Naive B cell (primary cell): ENCODE data around the gene SV2C. TPM values are rescaled to one million over a fixed set of nuclear protein-coding genes. Genes with fewer than 3 reads are reported as not detected.

Source experiments
- ATAC-seq, 2 donors: fragments of 150-1000 bp; cut with Tn5 transposase; 2 replicates each; pipeline ENCODE4 v1.10.0; 2021; ENCODE audit warnings: low read depth in 2 of 2, mild to moderate bottlenecking in 2 of 2, moderate library complexity in 2 of 2
- DNase-seq: peaks from one replicate; pipeline ENCODE4 v3.0.0; 2022
- H3K27ac Mint-ChIP-seq, 6 donors: one replicate each; pipeline ENCODE4 v1.8.0; 2020 to 2022; ENCODE audit warnings: mild to moderate bottlenecking in 6 of 6, mixed read lengths in 6 of 6, moderate library complexity in 5 of 6, inconsistent platforms in 2 of 6
- H3K27me3 Mint-ChIP-seq, 3 donors: one replicate each; pipeline ENCODE4 v1.8.0; 2021 to 2022; ENCODE audit warnings: mixed read lengths in 3 of 3, mild to moderate bottlenecking in 1 of 3
- H3K36me3 Mint-ChIP-seq, 2 donors: one replicate each; pipeline ENCODE4 v1.8.0; 2020 to 2022; ENCODE audit warnings: mixed read lengths in 2 of 2, inconsistent platforms in 1 of 2, mild to moderate bottlenecking in 1 of 2
- H3K4me1 Mint-ChIP-seq, 3 donors: one replicate each; pipeline ENCODE4 v1.8.0; 2020 to 2022; ENCODE audit warnings: mixed read lengths in 3 of 3, inconsistent platforms in 1 of 3, mild to moderate bottlenecking in 1 of 3, moderate library complexity in 1 of 3
- H3K4me3 Mint-ChIP-seq, 8 donors: one replicate each; pipeline ENCODE4 v1.8.0; 2020 to 2022; ENCODE audit warnings: mild to moderate bottlenecking in 8 of 8, mixed read lengths in 8 of 8, moderate library complexity in 8 of 8, inconsistent platforms in 2 of 8
- H3K9me3 Mint-ChIP-seq, 7 donors: one replicate each; pipeline ENCODE4 v1.8.0; 2020 to 2022; ENCODE audit warnings: mixed read lengths in 7 of 7, mild to moderate bottlenecking in 5 of 7, inconsistent platforms in 2 of 7, moderate library complexity in 1 of 7
- polyA plus RNA-seq, 6 donors: library from polyadenylated mRNA; unstranded; fragments of 300-500 nt; fragmentation: Illumina TruSeq; gene quantifications; one replicate each; pipeline ENCODE4 v1.2.3, GENCODE V29; 2021; ENCODE audit warnings: low read depth in 6 of 6

The SV2C gene
- polyA plus RNA-seq, 6 donors from 2014 or later: not detected

GRCh38 chr5:76204713-76205112 is 121.5 kb downstream of the SV2C start:
- peaks cover 0 to 4% (median 2%) of the 10 kb centered on the region in 7 donors for H3K9me3 Mint-ChIP-seq
- ATAC-seq (no peak), DNase-seq (no peak)
- H3K4me1 Mint-ChIP-seq: no peaks in the 10 kb centered on the region
- H3K36me3 Mint-ChIP-seq: no peaks in the 10 kb centered on the region
- H3K4me3 Mint-ChIP-seq: no peak overlapping the region
- no peak overlapping the region for H3K27ac Mint-ChIP-seq
- peaks cover 0 to under 1% (median 0%) of the 10 kb centered on the region in 3 donors for H3K27me3 Mint-ChIP-seq

GRCh38 chr5:76207120-76207519 is 123.9 kb downstream of the SV2C start:
- Mint-ChIP-seq H3K4me3 (no peak overlapping the region), H3K36me3 (peaks cover 0 to 4% of the 10 kb centered on the region in 2 donors), H3K4me1 (no peaks in the 10 kb centered on the region), H3K27ac (peak overlapping the region in 1 of 6 donors; percentile 1), H3K9me3 (peaks cover 3 to 18% (median 5%) of the 10 kb centered on the region in 7 donors), H3K27me3 (peaks cover under 1 to 9% (median 5%) of the 10 kb centered on the region in 3 donors)
- ATAC-seq (no peak), DNase-seq (no peak)

DNA sequence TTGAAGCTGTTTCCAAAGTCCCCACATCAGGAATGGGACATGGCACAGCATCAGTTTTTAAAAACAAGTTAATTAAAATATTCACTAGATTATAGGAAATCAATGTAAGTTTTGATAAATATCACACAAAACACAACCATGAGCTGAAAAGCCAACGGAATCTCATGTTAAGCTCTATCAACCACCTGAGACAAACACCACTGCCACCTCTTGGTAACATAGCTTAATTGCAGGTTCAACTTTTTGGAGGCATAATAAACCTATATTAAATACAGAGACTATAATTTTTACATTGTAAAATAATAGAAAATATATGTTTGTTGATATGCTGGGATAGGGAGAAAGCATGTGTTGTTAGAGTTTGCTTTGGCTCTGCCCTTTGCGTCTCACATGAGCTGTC is 126.1 kb downstream of the SV2C start:
- no peak overlapping the region for H3K27ac Mint-ChIP-seq
- no peaks in the 10 kb centered on the region for H3K4me1 Mint-ChIP-seq
- peaks cover 4 to 19% (median 6%) of the 10 kb centered on the region in 7 donors for H3K9me3 Mint-ChIP-seq
- peaks cover 0 to 4% of the 10 kb centered on the region in 2 donors for H3K36me3 Mint-ChIP-seq
- DNase-seq (no peak), ATAC-seq (no peak)
- H3K4me3 Mint-ChIP-seq: no peak overlapping the region
- peaks cover 5 to 16% (median 8%) of the 10 kb centered on the region in 3 donors for H3K27me3 Mint-ChIP-seq

- ATAC-seq (no peak), DNase-seq (no peak)
- Mint-ChIP-seq H3K9me3 (peaks cover 4 to 31% (median 8%) of the 10 kb centered on the region in 7 donors), H3K4me1 (no peaks in the 10 kb centered on the region), H3K27me3 (peaks cover 6 to 16% (median 8%) of the 10 kb centered on the region in 3 donors), H3K4me3 (no peak overlapping the region), H3K27ac (no peak overlapping the region), H3K36me3 (peaks cover 0 to 4% of the 10 kb centered on the region in 2 donors)
Observed at GRCh38 chr5:76210946-76211345, 127.8 kb downstream of the SV2C start.

- H3K4me3 Mint-ChIP-seq: no peak overlapping the region
- H3K36me3 Mint-ChIP-seq: peaks cover 0 to 4% of the 10 kb centered on the region in 2 donors
- H3K9me3 Mint-ChIP-seq: peaks cover 4 to 31% (median 8%) of the 10 kb centered on the region in 7 donors
- H3K4me1 Mint-ChIP-seq: no peaks in the 10 kb centered on the region
- no peak for DNase-seq
- H3K27ac Mint-ChIP-seq: no peak overlapping the region
- no peak for ATAC-seq
- H3K27me3 Mint-ChIP-seq: peaks cover 9 to 16% (median 14%) of the 10 kb centered on the region in 3 donors
Observed at GRCh38 chr5:76213858-76214257, 130.7 kb downstream of the SV2C start.

DNA sequence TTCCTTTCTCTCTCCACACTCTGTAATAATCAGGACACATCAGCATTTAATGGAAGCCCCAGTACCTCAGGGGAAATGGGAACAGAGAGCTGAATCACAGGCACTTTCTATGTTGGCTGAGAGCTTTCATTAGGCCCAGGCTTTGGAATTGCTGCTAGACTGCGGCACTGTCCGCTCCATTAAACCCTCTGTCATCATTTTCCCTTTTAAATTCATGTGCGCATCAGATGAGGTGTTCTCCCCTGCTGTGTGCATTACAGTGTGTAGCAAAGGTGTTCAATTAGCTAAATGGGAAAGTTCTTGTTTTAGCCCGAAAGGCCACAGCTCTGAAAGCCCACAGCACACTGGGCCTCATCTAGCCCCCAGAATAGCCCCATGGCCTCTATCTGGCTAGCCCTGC is 133.6 kb downstream of the SV2C start:
- ATAC-seq (no peak), DNase-seq (no peak)
- H3K27me3 Mint-ChIP-seq: peaks cover 4 to 14% (median 9%) of the 10 kb centered on the region in 3 donors
- no peaks in the 10 kb centered on the region for H3K36me3 Mint-ChIP-seq
- no peak overlapping the region for H3K4me3 Mint-ChIP-seq
- H3K27ac Mint-ChIP-seq: peak overlapping the region in 1 of 6 donors; percentile 10
- H3K4me1 Mint-ChIP-seq: no peaks in the 10 kb centered on the region
- peaks cover 0 to 14% (median 3%) of the 10 kb centered on the region in 7 donors for H3K9me3 Mint-ChIP-seq

GRCh38 chr5:76219636-76220035 is 136.5 kb downstream of the SV2C start:
- ATAC-seq (no peak), DNase-seq (no peak)
- Mint-ChIP-seq H3K4me3 (no peak overlapping the region), H3K36me3 (no peaks in the 10 kb centered on the region), H3K27me3 (peaks cover 0 to 8% (median 6%) of the 10 kb centered on the region in 3 donors), H3K9me3 (peaks cover 0 to 13% (median 1%) of the 10 kb centered on the region in 7 donors), H3K4me1 (no peaks in the 10 kb centered on the region), H3K27ac (no peak overlapping the region)

GRCh38 chr5:76221311-76221710 is 138.1 kb downstream of the SV2C start:
- DNase-seq (no peak), ATAC-seq (no peak)
- peaks cover 0 to 13% (median 0%) of the 10 kb centered on the region in 7 donors for H3K9me3 Mint-ChIP-seq
- H3K27me3 Mint-ChIP-seq: peaks cover 0 to 4% (median 2%) of the 10 kb centered on the region in 3 donors
- no peaks in the 10 kb centered on the region for H3K4me1 Mint-ChIP-seq
- no peaks in the 10 kb centered on the region for H3K36me3 Mint-ChIP-seq
- H3K4me3 Mint-ChIP-seq: no peak overlapping the region
- no peak overlapping the region for H3K27ac Mint-ChIP-seq

DNA sequence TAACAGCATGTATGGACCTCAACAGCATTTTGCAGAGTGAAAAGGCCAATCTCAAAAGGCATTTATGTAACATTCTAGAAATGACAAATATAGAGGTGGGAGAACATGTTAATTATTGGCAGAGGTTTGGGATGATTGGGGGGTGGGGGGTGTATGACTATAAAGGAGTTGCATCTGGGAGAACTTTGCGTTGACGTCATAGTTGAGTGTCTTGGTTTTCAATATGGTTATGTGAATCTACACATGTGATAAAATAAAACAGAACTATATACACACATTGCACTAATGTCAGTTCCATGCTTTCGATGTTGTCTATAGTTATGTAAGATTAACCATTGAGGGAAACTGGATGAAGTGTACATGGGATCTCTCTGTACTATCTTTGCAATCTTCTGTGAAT is 139.1 kb downstream of the SV2C start:
- no peak overlapping the region for H3K4me3 Mint-ChIP-seq
- no peak overlapping the region for H3K27ac Mint-ChIP-seq

DNA sequence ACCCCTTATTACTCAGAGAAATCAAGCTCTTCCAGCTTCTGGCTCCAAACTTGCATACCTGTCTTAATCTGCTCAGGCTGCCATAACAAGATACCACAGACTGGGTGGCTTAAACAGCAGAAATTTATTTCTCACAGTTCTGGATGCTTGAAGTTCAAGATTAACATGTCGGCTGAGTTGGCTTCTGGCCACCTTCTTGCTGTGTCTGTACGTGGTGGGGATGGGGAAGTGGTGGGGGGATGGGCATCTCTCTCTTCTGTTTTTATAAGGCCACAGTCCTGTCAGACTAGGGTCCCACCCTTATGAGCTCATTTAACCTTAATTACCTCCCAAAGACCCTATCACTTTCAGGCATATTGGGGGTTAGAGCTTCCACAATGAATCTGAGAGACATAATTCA is 140.5 kb downstream of the SV2C start:
- DNase-seq (no peak), ATAC-seq (no peak)
- H3K36me3 Mint-ChIP-seq: no peaks in the 10 kb centered on the region
- H3K9me3 Mint-ChIP-seq: peaks cover 0 to 3% (median 0%) of the 10 kb centered on the region in 7 donors
- no peaks in the 10 kb centered on the region for H3K4me1 Mint-ChIP-seq
- peak overlapping the region in 1 of 6 donors; percentile 58 for H3K27ac Mint-ChIP-seq
- H3K27me3 Mint-ChIP-seq: peaks cover 0 to 4% (median 4%) of the 10 kb centered on the region in 3 donors
- H3K4me3 Mint-ChIP-seq: no peak overlapping the region

More for the DNA sequence above, 139.1 kb downstream of the SV2C start:
- Mint-ChIP-seq H3K27me3 (peaks cover 0 to 4% (median 0%) of the 10 kb centered on the region in 3 donors), H3K9me3 (peaks cover 0 to 13% (median 0%) of the 10 kb centered on the region in 7 donors), H3K4me1 (no peaks in the 10 kb centered on the region), H3K36me3 (no peaks in the 10 kb centered on the region)
- DNase-seq (no peak), ATAC-seq (no peak)

DNA sequence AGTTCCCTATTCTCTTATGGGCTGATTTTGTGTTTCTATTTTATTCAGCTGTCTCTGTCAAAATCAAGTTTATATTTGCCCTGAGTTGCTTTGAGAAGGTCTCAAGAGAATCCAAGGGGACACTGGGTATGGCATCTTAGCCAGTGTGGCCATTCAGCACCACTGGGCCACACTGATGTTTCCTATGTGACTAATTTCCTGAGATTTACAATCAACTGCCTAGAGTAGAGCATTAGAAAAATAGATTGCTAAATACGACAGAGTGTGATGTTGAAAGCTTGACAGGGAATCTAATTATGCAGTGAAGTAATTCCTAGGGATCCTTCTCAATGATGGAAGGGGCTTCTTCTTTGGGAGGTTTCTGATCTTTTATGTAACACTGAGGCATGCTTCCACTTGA is 141.7 kb downstream of the SV2C start:
- Mint-ChIP-seq H3K4me3 (no peak overlapping the region), H3K27me3 (peaks cover 8 to 11% (median 11%) of the 10 kb centered on the region in 3 donors), H3K36me3 (no peaks in the 10 kb centered on the region), H3K4me1 (no peaks in the 10 kb centered on the region), H3K9me3 (no peaks in the 10 kb centered on the region), H3K27ac (no peak overlapping the region)
- DNase-seq (no peak), ATAC-seq (no peak)

DNA sequence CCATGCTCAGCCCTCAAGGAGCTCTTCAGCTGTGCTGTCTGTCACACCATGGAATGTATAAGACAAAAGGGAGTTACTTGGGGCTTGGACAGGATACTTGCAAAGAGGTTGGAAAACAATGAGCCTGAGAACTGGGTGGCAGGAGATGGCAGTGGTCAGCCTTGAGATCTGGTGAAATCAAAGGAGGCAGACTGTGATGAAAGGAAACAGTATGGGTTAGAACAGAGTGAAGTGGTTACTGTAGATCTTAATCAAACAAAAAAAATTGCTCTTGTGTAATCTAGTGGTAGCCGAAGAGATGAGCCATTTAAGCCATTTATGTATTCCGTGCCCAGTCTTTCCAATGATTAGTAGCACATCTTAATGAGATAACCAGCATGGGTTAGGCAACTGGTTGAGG is 142.2 kb downstream of the SV2C start:
- no peak overlapping the region for H3K27ac Mint-ChIP-seq
- H3K36me3 Mint-ChIP-seq: no peaks in the 10 kb centered on the region
- DNase-seq: no peak
- H3K27me3 Mint-ChIP-seq: peaks cover 8 to 13% (median 13%) of the 10 kb centered on the region in 3 donors
- ATAC-seq: no peak
- H3K4me3 Mint-ChIP-seq: no peak overlapping the region
- H3K9me3 Mint-ChIP-seq: no peaks in the 10 kb centered on the region
- H3K4me1 Mint-ChIP-seq: no peaks in the 10 kb centered on the region

- no peak for ATAC-seq
- no peaks in the 10 kb centered on the region for H3K4me1 Mint-ChIP-seq
- no peak overlapping the region for H3K27ac Mint-ChIP-seq
- H3K9me3 Mint-ChIP-seq: no peaks in the 10 kb centered on the region
- no peak overlapping the region for H3K4me3 Mint-ChIP-seq
- no peaks in the 10 kb centered on the region for H3K36me3 Mint-ChIP-seq
- DNase-seq: no peak
- peaks cover 8 to 13% (median 9%) of the 10 kb centered on the region in 3 donors for H3K27me3 Mint-ChIP-seq
Observed at GRCh38 chr5:76229900-76230299, 146.7 kb downstream of the SV2C start.

GRCh38 chr5:76230711-76231285 is 147.6 kb downstream of the SV2C start:
- ATAC-seq (no peak), DNase-seq (no peak)
- Mint-ChIP-seq H3K36me3 (no peaks in the 10 kb centered on the region), H3K27ac (no peak overlapping the region), H3K4me1 (no peaks in the 10 kb centered on the region), H3K4me3 (no peak overlapping the region), H3K27me3 (peaks cover 8 to 13% (median 9%) of the 10 kb centered on the region in 3 donors), H3K9me3 (no peaks in the 10 kb centered on the region)
